CD8-positive, alpha-beta memory T cell (primary cell): ENCODE results near the gene SUPT4H1. TPM values are rescaled to one million over a fixed set of nuclear protein-coding genes. Genes with fewer than 3 reads are reported as not detected.

Source experiments
- CTCF ChIA-PET: fragments of 350-600 bp; sonication (Branson Sonifier 250); formaldehyde crosslinking; loops from one replicate; lab custom pipeline; 2021; ENCODE audit warnings: antibody characterized with exemption; lab: Charles Lee
- POLR2A ChIA-PET: fragments of 350-600 bp; sonication (Branson Sonifier 250); formaldehyde crosslinking; loops from one replicate; lab custom pipeline; 2021; ENCODE audit warnings: antibody characterized with exemption; lab: Charles Lee
- DNase-seq, 5 donors: peaks; one replicate each; pipeline versions ENCODE4 v3.0.0 to v3.0.0-alpha.2; 2020 to 2022; ENCODE audit warnings: mixed read lengths in 1 of 5
- H3K27ac ChIP-seq: one replicate; pipeline ENCODE4 v1.7.0; 2013; ENCODE audit warnings: low read depth, mild to moderate bottlenecking, low read length, moderate library complexity
- H3K27me3 ChIP-seq: 2 replicates; pipeline ENCODE4 v1.7.0; 2013; ENCODE audit warnings: low read length, mild to moderate bottlenecking; ENCODE audit not compliant: insufficient read depth, poor library complexity, severe bottlenecking
- H3K36me3 ChIP-seq: 2 replicates; pipeline ENCODE4 v1.7.0; 2013; ENCODE audit warnings: mild to moderate bottlenecking, low read length, moderate library complexity; ENCODE audit not compliant: insufficient read depth
- H3K4me1 ChIP-seq: 2 replicates; pipeline ENCODE4 v1.7.0; 2013; ENCODE audit warnings: mild to moderate bottlenecking, low read length, moderate library complexity; ENCODE audit not compliant: insufficient read depth
- H3K4me3 ChIP-seq: 2 replicates; pipeline ENCODE4 v1.7.0; 2013; ENCODE audit warnings: mild to moderate bottlenecking, low read length
- H3K9me3 ChIP-seq: 2 replicates; pipeline ENCODE4 v1.7.0; 2013; ENCODE audit warnings: mild to moderate bottlenecking, low read length
- H3K27ac Mint-ChIP-seq, 8 donors: one replicate each; pipeline ENCODE4 v1.8.0; 2020 to 2021; ENCODE audit warnings: mixed read lengths in 8 of 8, mild to moderate bottlenecking in 6 of 8, inconsistent platforms in 3 of 8, moderate library complexity in 3 of 8
- H3K27me3 Mint-ChIP-seq, 2 donors: one replicate each; pipeline ENCODE4 v1.8.0; 2020 to 2021; ENCODE audit warnings: mixed read lengths in 2 of 2, mild to moderate bottlenecking in 1 of 2, moderate library complexity in 1 of 2
- H3K36me3 Mint-ChIP-seq, 3 donors: one replicate each; pipeline ENCODE4 v1.8.0; 2020 to 2021; ENCODE audit warnings: mixed read lengths in 3 of 3, inconsistent platforms in 1 of 3, mild to moderate bottlenecking in 1 of 3
- H3K4me1 Mint-ChIP-seq, 3 donors: one replicate each; pipeline ENCODE4 v1.8.0; 2020 to 2021; ENCODE audit warnings: mixed read lengths in 3 of 3, inconsistent platforms in 1 of 3, mild to moderate bottlenecking in 1 of 3
- H3K4me3 Mint-ChIP-seq, 7 donors: one replicate each; pipeline ENCODE4 v1.8.0; 2020 to 2021; ENCODE audit warnings: mixed read lengths in 7 of 7, mild to moderate bottlenecking in 6 of 7, moderate library complexity in 4 of 7, inconsistent platforms in 2 of 7
- H3K9me3 Mint-ChIP-seq, 5 donors: one replicate each; pipeline ENCODE4 v1.8.0; 2020 to 2022; ENCODE audit warnings: mixed read lengths in 5 of 5, mild to moderate bottlenecking in 3 of 5, moderate library complexity in 2 of 5, inconsistent platforms in 1 of 5
- polyA plus RNA-seq: library from polyadenylated mRNA; unstranded; fragments of 300-500 nt; fragmentation: Illumina TruSeq; gene quantifications from one replicate; pipeline ENCODE4 v1.2.3, GENCODE V29; 2021
- total RNA-seq, 2 experiments: library from RNA; stranded (reverse); gene quantifications; one replicate each; pipeline ENCODE4 v1.2.3, GENCODE V29; 2021

SUPT4H1 gene
- total and polyA plus RNA-seq, 3 experiments from 2014 or later, result 97.5 to 149 (median 145) TPM

GRCh38 chr17:58379511-58379824 is 27.5 kb upstream of the SUPT4H1 start:
- H3K4me1 Mint-ChIP-seq, result peaks cover 42 to 54% (median 43%) of the 10 kb centered on the region in 3 donors
- POLR2A ChIA-PET, result interaction anchor here (1.5 kb wide), 1 partner anchor 28 kb away, joined by 4 read pairs; the partner anchor contains the start of gene SUPT4H1

GRCh38 chr17:58378733-58379510 is 26.9 kb upstream of the SUPT4H1 start:
- CTCF ChIA-PET, result interaction anchor here (0.9 to 1.4 kb wide), 4 partner anchors 23 to 62 kb away, joined by 3 to 5 read pairs (median 4); no protein-coding TSS in a partner anchor
- POLR2A ChIA-PET, result interaction anchor here (1.5 kb wide), 1 partner anchor 27 kb away, joined by 4 read pairs; the partner anchor contains the start of gene SUPT4H1
- Mint-ChIP-seq H3K27ac (peak overlapping the region; percentile 64 to 90 (median 78)), H3K4me1 (peaks cover 40 to 49% (median 43%) of the 10 kb centered on the region in 3 donors), H3K9me3 (no peaks in the 10 kb centered on the region), H3K27me3 (no peaks in the 10 kb centered on the region), H3K36me3 (peaks cover 0 to under 1% (median 0%) of the 10 kb centered on the region in 3 donors), H3K4me3 (peak overlapping the region in 6 of 7 donors; percentile 2 to 66 (median 26))
- Histone ChIP-seq H3K27me3 (no peaks in the 10 kb centered on the region), H3K36me3 (no peaks in the 10 kb centered on the region), H3K4me1 (peaks cover 53% of the 10 kb centered on the region), H3K9me3 (no peaks in the 10 kb centered on the region), H3K27ac (no peak overlapping the region), H3K4me3 (no peak overlapping the region)
- DNase-seq, result no peak

More at GRCh38 chr17:58379511-58379824, 27.5 kb upstream of the SUPT4H1 start:
- no peak overlapping the region for H3K4me3 ChIP-seq
- H3K27me3 ChIP-seq, result no peaks in the 10 kb centered on the region
- no peaks in the 10 kb centered on the region for H3K27me3 Mint-ChIP-seq
- peaks cover 53% of the 10 kb centered on the region for H3K4me1 ChIP-seq
- peak overlapping the region in 6 of 7 donors; percentile 2 to 66 (median 26) for H3K4me3 Mint-ChIP-seq
- no peaks in the 10 kb centered on the region for H3K36me3 Mint-ChIP-seq
- no peaks in the 10 kb centered on the region for H3K9me3 ChIP-seq
- H3K27ac Mint-ChIP-seq, result peak overlapping the region; percentile 64 to 90 (median 78)
- no peak for DNase-seq
- no peak overlapping the region for H3K27ac ChIP-seq
- CTCF ChIA-PET, result interaction anchor here (1.3 to 1.4 kb wide), 2 partner anchors 36 to 62 kb away, joined by 3 to 5 read pairs; no protein-coding TSS in a partner anchor
- H3K36me3 ChIP-seq, result no peaks in the 10 kb centered on the region
- H3K9me3 Mint-ChIP-seq, result no peaks in the 10 kb centered on the region

- Mint-ChIP-seq H3K4me3 (no peak overlapping the region), H3K27me3 (no peaks in the 10 kb centered on the region), H3K27ac (peak overlapping the region in 1 of 8 donors; percentile 68), H3K36me3 (peaks cover 0 to 5% (median 0%) of the 10 kb centered on the region in 3 donors), H3K4me1 (peaks cover 35 to 45% (median 40%) of the 10 kb centered on the region in 3 donors), H3K9me3 (no peaks in the 10 kb centered on the region)
- no peak overlapping the region for H3K27ac ChIP-seq
- no peaks in the 10 kb centered on the region for H3K27me3 ChIP-seq
- ChIA-PET POLR2A (no interaction called here), CTCF (interaction anchor here (0.9 to 1.2 kb wide), 2 partner anchors 22 to 60 kb away, joined by 3 to 5 read pairs; no protein-coding TSS in a partner anchor)
- no peak overlapping the region for H3K4me3 ChIP-seq
- H3K4me1 ChIP-seq, result peaks cover 48% of the 10 kb centered on the region
- H3K36me3 ChIP-seq, result no peaks in the 10 kb centered on the region
- no peaks in the 10 kb centered on the region for H3K9me3 ChIP-seq
- DNase-seq, result no peak
These were observed 25.7 kb upstream of the SUPT4H1 start for GRCh38 chr17:58377661-58378060.

GRCh38 chr17:58377093-58377601 is 25.1 kb upstream of the SUPT4H1 start:
- H3K27ac ChIP-seq, result no peak overlapping the region
- no peaks in the 10 kb centered on the region for H3K27me3 Mint-ChIP-seq
- peak overlapping the region in 1 of 8 donors; percentile 56 for H3K27ac Mint-ChIP-seq
- H3K4me1 Mint-ChIP-seq, result peaks cover 33 to 45% (median 40%) of the 10 kb centered on the region in 3 donors
- H3K36me3 ChIP-seq, result no peaks in the 10 kb centered on the region
- no peak overlapping the region for H3K4me3 ChIP-seq
- peaks cover 43% of the 10 kb centered on the region for H3K4me1 ChIP-seq
- no peaks in the 10 kb centered on the region for H3K9me3 ChIP-seq
- H3K9me3 Mint-ChIP-seq, result no peaks in the 10 kb centered on the region
- H3K36me3 Mint-ChIP-seq, result peaks cover 0 to 6% (median 0%) of the 10 kb centered on the region in 3 donors
- POLR2A ChIA-PET, result no interaction called here
- no peaks in the 10 kb centered on the region for H3K27me3 ChIP-seq
- no peak for DNase-seq
- no peak overlapping the region for H3K4me3 Mint-ChIP-seq
- CTCF ChIA-PET, result no interaction called here

GRCh38 chr17:58376472-58377000 is 24.5 kb upstream of the SUPT4H1 start:
- Mint-ChIP-seq H3K27me3 (no peaks in the 10 kb centered on the region), H3K36me3 (peaks cover 0 to 6% (median 0%) of the 10 kb centered on the region in 3 donors), H3K4me1 (peaks cover 29 to 45% (median 41%) of the 10 kb centered on the region in 3 donors), H3K9me3 (no peaks in the 10 kb centered on the region), H3K27ac (no peak overlapping the region), H3K4me3 (no peak overlapping the region)
- peaks cover 37% of the 10 kb centered on the region for H3K4me1 ChIP-seq
- H3K4me3 ChIP-seq, result no peak overlapping the region
- no peak for DNase-seq
- CTCF ChIA-PET, result no interaction called here
- H3K27me3 ChIP-seq, result no peaks in the 10 kb centered on the region
- POLR2A ChIA-PET, result no interaction called here
- no peaks in the 10 kb centered on the region for H3K36me3 ChIP-seq
- no peaks in the 10 kb centered on the region for H3K9me3 ChIP-seq
- H3K27ac ChIP-seq, result no peak overlapping the region

GRCh38 chr17:58375811-58376210 is 23.8 kb upstream of the SUPT4H1 start:
- Mint-ChIP-seq H3K4me3 (no peak overlapping the region), H3K9me3 (no peaks in the 10 kb centered on the region), H3K27me3 (no peaks in the 10 kb centered on the region), H3K36me3 (peaks cover 0 to 6% (median 0%) of the 10 kb centered on the region in 3 donors), H3K4me1 (peaks cover 31 to 45% (median 42%) of the 10 kb centered on the region in 3 donors), H3K27ac (no peak overlapping the region)
- ChIA-PET POLR2A (no interaction called here), CTCF (no interaction called here)
- no peak overlapping the region for H3K4me3 ChIP-seq
- no peak for DNase-seq
- no peak overlapping the region for H3K27ac ChIP-seq
- H3K4me1 ChIP-seq, result peaks cover 32% of the 10 kb centered on the region
- no peaks in the 10 kb centered on the region for H3K36me3 ChIP-seq
- H3K9me3 ChIP-seq, result no peaks in the 10 kb centered on the region
- H3K27me3 ChIP-seq, result no peaks in the 10 kb centered on the region

- CTCF ChIA-PET, result no interaction called here
- Mint-ChIP-seq H3K4me1 (peaks cover 33 to 45% (median 44%) of the 10 kb centered on the region in 3 donors), H3K36me3 (peaks cover 0 to 9% (median 0%) of the 10 kb centered on the region in 3 donors), H3K4me3 (no peak overlapping the region), H3K27ac (peak overlapping the region in 1 of 8 donors; percentile 47), H3K9me3 (no peaks in the 10 kb centered on the region), H3K27me3 (no peaks in the 10 kb centered on the region)
- Histone ChIP-seq H3K9me3 (no peaks in the 10 kb centered on the region), H3K27ac (no peak overlapping the region), H3K36me3 (no peaks in the 10 kb centered on the region), H3K27me3 (no peaks in the 10 kb centered on the region), H3K4me3 (no peak overlapping the region), H3K4me1 (peaks cover 32% of the 10 kb centered on the region)
- POLR2A ChIA-PET, result no interaction called here
- DNase-seq, result no peak
These were observed 23.3 kb upstream of the SUPT4H1 start for GRCh38 chr17:58375256-58375655.

GRCh38 chr17:58373923-58374322 is 21.9 kb upstream of the SUPT4H1 start:
- Histone ChIP-seq H3K4me3 (no peak overlapping the region), H3K36me3 (no peaks in the 10 kb centered on the region), H3K27me3 (no peaks in the 10 kb centered on the region), H3K9me3 (no peaks in the 10 kb centered on the region), H3K27ac (no peak overlapping the region), H3K4me1 (peaks cover 18% of the 10 kb centered on the region)
- Mint-ChIP-seq H3K4me1 (peaks cover 28 to 42% (median 39%) of the 10 kb centered on the region in 3 donors), H3K27ac (no peak overlapping the region), H3K27me3 (no peaks in the 10 kb centered on the region), H3K4me3 (no peak overlapping the region), H3K9me3 (no peaks in the 10 kb centered on the region), H3K36me3 (peaks cover 0 to 9% (median 2%) of the 10 kb centered on the region in 3 donors)
- ChIA-PET CTCF (no interaction called here), POLR2A (no interaction called here)
- no peak for DNase-seq
